DMS 273 (cell line): ENCODE results near the gene BIN1.
"Not testable (repeated sequence)": the region's sequence is repeated elsewhere in the genome, so short reads cannot be mapped to it uniquely, and the experiment has no call there.

ENCODE experiments used
- DNase-seq: peaks from one replicate; lab custom pipeline; 2025; ENCODE audit not compliant: unreplicated experiment; lab: John Stamatoyannopoulos, UW

BIN1 gene

GRCh38 chr2:127134235-127134634 lies 27.3 kb upstream of the BIN1 start:
- no peak for DNase-seq

- DNase-seq = no peak
Observed at GRCh38 chr2:127133793-127134192, 26.8 kb upstream of the BIN1 start.

DNA sequence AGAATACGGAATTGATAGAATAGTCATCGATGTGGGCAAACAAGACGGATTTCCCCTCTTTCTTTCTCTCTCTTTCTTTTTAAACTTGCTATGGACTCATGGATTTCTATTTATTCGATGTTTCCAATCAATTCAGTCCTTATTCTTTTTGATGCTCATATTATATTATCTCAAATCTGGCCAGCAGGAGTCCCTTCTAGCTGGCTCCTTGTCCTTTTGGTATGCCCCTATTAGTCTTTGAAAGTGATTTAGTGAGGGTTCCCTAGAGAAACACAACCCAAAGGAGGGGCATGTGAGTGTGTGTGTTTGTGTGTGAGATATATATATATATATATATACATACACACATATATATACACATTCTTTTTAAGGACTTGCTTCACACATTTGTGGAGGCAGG lies 23.5 kb upstream of the BIN1 start:
- no peak for DNase-seq

- no peak for DNase-seq
Observed at GRCh38 chr2:127129937-127130336, 23.0 kb upstream of the BIN1 start.

DNA sequence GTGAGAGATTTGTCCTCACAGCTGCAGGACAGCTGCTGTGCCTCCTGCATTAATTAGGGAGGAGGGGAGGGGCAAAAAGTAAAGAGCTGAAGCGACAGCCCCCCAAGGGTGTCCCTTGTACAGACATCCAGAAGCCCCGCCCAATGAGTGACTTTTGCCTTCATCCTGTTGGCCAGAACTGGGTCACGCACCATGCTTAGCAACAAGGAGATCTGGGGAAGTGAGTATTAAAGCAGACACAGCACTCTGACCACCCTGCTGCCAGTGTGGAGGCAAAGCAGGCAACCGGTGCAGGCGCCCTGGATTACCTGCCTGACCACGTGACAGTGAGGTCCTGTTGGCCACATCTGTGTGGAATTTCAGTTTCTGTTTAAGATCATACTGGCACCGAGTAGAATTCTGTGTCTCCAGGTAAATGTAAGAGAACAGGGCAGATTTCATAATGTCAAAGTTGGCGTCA lies 21.5 kb upstream of the BIN1 start:
- no peak for DNase-seq

DNA sequence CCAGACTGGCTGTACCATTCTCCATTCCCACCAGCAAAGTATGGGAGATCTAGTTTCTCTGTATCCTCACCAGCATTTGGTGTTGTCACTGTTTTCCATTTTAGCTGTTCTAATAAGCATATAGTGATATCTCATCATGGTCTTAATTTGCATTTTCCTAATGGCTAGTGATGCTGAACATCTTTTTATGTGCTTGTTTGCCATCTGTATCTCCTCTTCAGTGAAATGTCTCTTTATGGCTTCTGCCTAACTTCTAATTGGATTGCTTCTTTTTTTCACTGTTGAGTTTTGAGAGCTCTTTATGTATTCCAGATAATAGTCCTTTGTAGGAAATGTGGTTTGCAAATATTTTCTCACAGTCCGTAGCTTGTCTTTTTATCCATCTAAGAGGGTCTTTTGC lies 18.9 kb upstream of the BIN1 start:
- no peak for DNase-seq

GRCh38 chr2:127124426-127124825 lies 17.5 kb upstream of the BIN1 start:
- no peak for DNase-seq

GRCh38 chr2:127122361-127123027 lies 15.5 kb upstream of the BIN1 start:
- peak; percentile 22 for DNase-seq

- no peak for DNase-seq
Observed at GRCh38 chr2:127121776-127122176, 14.8 kb upstream of the BIN1 start.

GRCh38 chr2:127121353-127121752 lies 14.4 kb upstream of the BIN1 start:
- no peak for DNase-seq

DNA sequence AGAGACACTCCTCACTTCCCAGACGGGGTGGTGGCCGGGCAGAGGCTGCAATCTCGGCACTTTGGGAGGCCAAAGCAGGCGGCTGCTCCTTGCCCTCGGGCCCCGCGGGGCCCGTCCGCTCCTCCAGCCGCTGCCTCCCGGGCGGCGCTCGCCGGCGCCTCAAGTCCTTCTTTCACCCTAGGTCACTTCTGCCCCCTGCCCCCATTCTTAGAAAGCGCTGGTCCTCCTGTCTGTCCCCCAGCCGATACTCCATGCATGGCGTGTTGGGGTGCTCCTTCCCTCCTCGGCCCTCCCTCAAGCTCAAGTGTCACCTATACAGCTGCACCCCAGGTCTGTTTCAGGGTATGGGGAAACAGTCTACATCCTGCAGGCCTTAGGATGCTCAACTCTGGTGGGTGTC lies 13.5 kb upstream of the BIN1 start:
- not testable (repeated sequence) for DNase-seq

GRCh38 chr2:127118467-127118866 lies 11.5 kb upstream of the BIN1 start:
- no peak for DNase-seq

GRCh38 chr2:127118038-127118437 lies 11.1 kb upstream of the BIN1 start:
- DNase-seq = no peak

DNA sequence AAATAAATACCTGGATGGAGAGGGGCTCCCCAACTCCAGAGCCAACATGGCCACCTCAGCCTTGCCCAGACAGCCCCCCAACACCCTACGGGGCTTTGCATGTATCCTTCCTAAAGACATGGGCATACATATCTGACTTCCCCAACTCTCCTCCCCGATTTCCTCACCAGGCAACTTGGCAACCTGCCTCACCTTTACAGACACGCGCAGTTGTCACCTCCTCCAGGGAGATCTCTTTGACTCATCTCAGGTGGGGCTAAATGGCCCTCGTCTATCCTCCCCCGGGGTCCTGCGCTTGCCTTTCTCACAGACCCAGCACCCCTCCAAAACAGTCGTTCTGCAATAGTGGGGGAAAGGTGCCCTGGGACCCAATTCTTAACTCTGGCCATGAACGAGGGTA lies 10.6 kb upstream of the BIN1 start:
- no peak for DNase-seq

- DNase-seq = no peak
Observed at GRCh38 chr2:127115471-127116199, 8.7 kb upstream of the BIN1 start.

DNA sequence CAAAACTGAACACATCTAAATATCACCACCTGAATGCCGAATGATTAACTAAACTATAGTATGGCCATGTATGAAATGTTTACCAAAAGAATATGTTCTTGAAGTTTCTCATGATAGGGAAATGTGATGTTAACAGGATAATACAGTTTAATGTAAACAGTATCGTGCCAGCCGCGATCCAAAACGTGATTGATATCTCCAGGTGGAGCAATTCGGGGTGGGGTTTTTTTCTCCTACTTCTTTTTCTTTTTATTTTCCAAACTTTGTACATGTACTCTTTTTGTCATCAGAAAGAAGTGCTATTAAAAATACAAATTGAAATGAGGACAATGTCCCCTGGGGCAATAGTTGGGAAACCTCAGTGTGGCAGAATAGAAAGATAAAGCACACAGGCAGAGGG lies 4.0 kb upstream of the BIN1 start:
- DNase-seq = no peak

- DNase-seq = no peak
Observed at GRCh38 chr2:127108090-127108523, 1.2 kb upstream of the BIN1 start.

- no peak for DNase-seq
Observed at GRCh38 chr2:127107622-127107999, 657 bp upstream of the BIN1 start.

- no peak for DNase-seq
Observed at GRCh38 chr2:127106457-127106990, 430 bp downstream of the BIN1 start.

- no peak for DNase-seq
Observed at GRCh38 chr2:127105656-127106456, 1.1 kb downstream of the BIN1 start.

- no peak for DNase-seq
Observed at GRCh38 chr2:127104881-127105655, 1.9 kb downstream of the BIN1 start.
